ENCODE results near the gene KCNJ6.

The KCNJ6 gene

GRCh38 chr21:37849506-37850102, 66.7 kb downstream of the KCNJ6 start:
- ChIA-PET CTCF (no interaction called here), POLR2A (no interaction called here)
- no peak for DNase-seq (ENCODE audit: extremely low spot score)
- TF ChIP-seq CTCF (IDR thresholded peaks at IDR 0.05; ENCODE audit: control extremely low read depth, extremely low read depth, low read depth, missing control alignments): no peak

- no peak for TF ChIP-seq CTCF (IDR thresholded peaks at IDR 0.05; ENCODE audit: control extremely low read depth, extremely low read depth, low read depth, missing control alignments)
- ChIA-PET CTCF (no interaction called here), POLR2A (no interaction called here)
- DNase-seq (ENCODE audit: extremely low spot score): no peak
Measured at GRCh38 chr21:37848721-37849490, 67.4 kb downstream of the KCNJ6 start.

- ChIA-PET POLR2A (no interaction called here), CTCF (interaction anchor here (1.0 kb wide), 1 partner anchor 34 kb away, joined by 3 read pairs; no protein-coding TSS in a partner anchor)
- DNase-seq (ENCODE audit: extremely low spot score): no peak
- TF ChIP-seq CTCF (IDR thresholded peaks at IDR 0.05; ENCODE audit: control extremely low read depth, extremely low read depth, low read depth, missing control alignments): no peak
Measured at GRCh38 chr21:37845535-37845934, 70.7 kb downstream of the KCNJ6 start.

- no peak for TF ChIP-seq CTCF (IDR thresholded peaks at IDR 0.05; ENCODE audit: control extremely low read depth, extremely low read depth, low read depth, missing control alignments)
- CTCF ChIA-PET: no interaction called here
- DNase-seq (ENCODE audit: extremely low spot score): no peak
- POLR2A ChIA-PET: no interaction called here
Measured at GRCh38 chr21:37843191-37843590, 73.1 kb downstream of the KCNJ6 start.

- POLR2A ChIA-PET: no interaction called here
- TF ChIP-seq CTCF (IDR thresholded peaks at IDR 0.05; ENCODE audit: control extremely low read depth, extremely low read depth, low read depth, missing control alignments): no peak
- DNase-seq (ENCODE audit: extremely low spot score): no peak
- CTCF ChIA-PET: no interaction called here
Measured at GRCh38 chr21:37842163-37842919, 73.9 kb downstream of the KCNJ6 start.

- ChIA-PET CTCF (no interaction called here), POLR2A (no interaction called here)
- DNase-seq (ENCODE audit: extremely low spot score): no peak
- no peak for TF ChIP-seq CTCF (IDR thresholded peaks at IDR 0.05; ENCODE audit: control extremely low read depth, extremely low read depth, low read depth, missing control alignments)
Measured at GRCh38 chr21:37837381-37837780, 78.9 kb downstream of the KCNJ6 start.
